ENCODE results near the gene IRF8. TPM values are rescaled to one million over a fixed set of nuclear protein-coding genes. Genes with fewer than 3 reads are reported as not detected.

IRF8 gene
- total RNA-seq, 2 experiments from 2014 or later, result 11.6 to 14.7 TPM

- POLR2A ChIA-PET, result no interaction called here
- no peaks in the 10 kb centered on the region for H3K36me3 Mint-ChIP-seq (ENCODE audit: low read depth)
- no peak overlapping the region for H3K4me3 Mint-ChIP-seq
- H3K27ac Mint-ChIP-seq, result no peak overlapping the region
- no peaks in the 10 kb centered on the region for H3K9me3 Mint-ChIP-seq
- no peak for DNase-seq
- CTCF ChIA-PET, result interaction anchor here (1.8 kb wide), 1 partner anchor 10 kb away, joined by 5 read pairs; no protein-coding TSS in a partner anchor
- H3K27me3 Mint-ChIP-seq, result peaks cover 3% of the 10 kb centered on the region
- no peaks in the 10 kb centered on the region for H3K4me1 Mint-ChIP-seq
Observed at GRCh38 chr16:85954927-85955519, 56.1 kb downstream of the IRF8 start.

GRCh38 chr16:85955566-85955965 lies 56.6 kb downstream of the IRF8 start:
- Mint-ChIP-seq H3K27me3 (peaks cover 3% of the 10 kb centered on the region), H3K27ac (no peak overlapping the region), H3K4me1 (no peaks in the 10 kb centered on the region), H3K36me3 (ENCODE audit: low read depth) (no peaks in the 10 kb centered on the region), H3K9me3 (no peaks in the 10 kb centered on the region), H3K4me3 (no peak overlapping the region)
- DNase-seq, result no peak
- ChIA-PET POLR2A (no interaction called here), CTCF (interaction anchor here (1.8 kb wide), 1 partner anchor 11 kb away, joined by 5 read pairs; no protein-coding TSS in a partner anchor)

- ChIA-PET CTCF (interaction anchor here (0.9 to 1.8 kb wide), 2 partner anchors 10 to 12 kb away, joined by 3 to 5 read pairs; no protein-coding TSS in a partner anchor), POLR2A (no interaction called here)
- H3K4me1 Mint-ChIP-seq, result no peaks in the 10 kb centered on the region
- H3K4me3 Mint-ChIP-seq, result no peak overlapping the region
- no peak for DNase-seq
- no peaks in the 10 kb centered on the region for H3K27me3 Mint-ChIP-seq
- no peaks in the 10 kb centered on the region for H3K9me3 Mint-ChIP-seq
- no peak overlapping the region for H3K27ac Mint-ChIP-seq
- no peaks in the 10 kb centered on the region for H3K36me3 Mint-ChIP-seq (ENCODE audit: low read depth)
Observed at GRCh38 chr16:85956426-85956825, 57.5 kb downstream of the IRF8 start.

- no peaks in the 10 kb centered on the region for H3K4me1 Mint-ChIP-seq
- H3K9me3 Mint-ChIP-seq, result no peaks in the 10 kb centered on the region
- no peak overlapping the region for H3K4me3 Mint-ChIP-seq
- H3K27ac Mint-ChIP-seq, result no peak overlapping the region
- no peak for DNase-seq
- ChIA-PET CTCF (no interaction called here), POLR2A (no interaction called here)
- H3K27me3 Mint-ChIP-seq, result no peaks in the 10 kb centered on the region
- H3K36me3 Mint-ChIP-seq (ENCODE audit: low read depth), result no peaks in the 10 kb centered on the region
Observed at GRCh38 chr16:85958731-85959130, 59.8 kb downstream of the IRF8 start.

GRCh38 chr16:85959686-85960085 lies 60.7 kb downstream of the IRF8 start:
- DNase-seq, result no peak
- H3K27me3 Mint-ChIP-seq, result no peaks in the 10 kb centered on the region
- H3K9me3 Mint-ChIP-seq, result no peaks in the 10 kb centered on the region
- H3K27ac Mint-ChIP-seq, result no peak overlapping the region
- H3K4me1 Mint-ChIP-seq, result no peaks in the 10 kb centered on the region
- H3K36me3 Mint-ChIP-seq (ENCODE audit: low read depth), result no peaks in the 10 kb centered on the region
- POLR2A ChIA-PET, result no interaction called here
- no peak overlapping the region for H3K4me3 Mint-ChIP-seq
- CTCF ChIA-PET, result no interaction called here

GRCh38 chr16:85960486-85961046 lies 61.6 kb downstream of the IRF8 start:
- no peak overlapping the region for H3K27ac Mint-ChIP-seq
- no peaks in the 10 kb centered on the region for H3K4me1 Mint-ChIP-seq
- no peak for DNase-seq
- H3K27me3 Mint-ChIP-seq, result no peaks in the 10 kb centered on the region
- no peaks in the 10 kb centered on the region for H3K9me3 Mint-ChIP-seq
- H3K36me3 Mint-ChIP-seq (ENCODE audit: low read depth), result no peaks in the 10 kb centered on the region
- ChIA-PET CTCF (interaction anchor here (0.6 to 1.0 kb wide), 2 partner anchors 14 to 32 kb away, joined by 3 to 4 read pairs; no protein-coding TSS in a partner anchor), POLR2A (no interaction called here)
- H3K4me3 Mint-ChIP-seq, result no peak overlapping the region

- ChIA-PET POLR2A (no interaction called here), CTCF (interaction anchor here (0.5 kb wide), 1 partner anchor 558 kb away, joined by 3 read pairs; no protein-coding TSS in a partner anchor)
- no peaks in the 10 kb centered on the region for H3K4me1 Mint-ChIP-seq
- H3K27me3 Mint-ChIP-seq, result no peaks in the 10 kb centered on the region
- DNase-seq, result no peak
- H3K27ac Mint-ChIP-seq, result no peak overlapping the region
- no peaks in the 10 kb centered on the region for H3K36me3 Mint-ChIP-seq (ENCODE audit: low read depth)
- H3K4me3 Mint-ChIP-seq, result no peak overlapping the region
- no peaks in the 10 kb centered on the region for H3K9me3 Mint-ChIP-seq
Observed at GRCh38 chr16:85961988-85962915, 63.3 kb downstream of the IRF8 start.

- no peaks in the 10 kb centered on the region for H3K27me3 Mint-ChIP-seq
- CTCF ChIA-PET, result interaction anchor here (1.0 kb wide), 1 partner anchor 14 kb away, joined by 3 read pairs; no protein-coding TSS in a partner anchor
Observed at GRCh38 chr16:85963753-85964285, 64.9 kb downstream of the IRF8 start.

GRCh38 chr16:85965125-85965524 lies 66.2 kb downstream of the IRF8 start:
- no peaks in the 10 kb centered on the region for H3K9me3 Mint-ChIP-seq
- H3K4me1 Mint-ChIP-seq, result peaks cover 7% of the 10 kb centered on the region
- DNase-seq, result no peak
- H3K4me3 Mint-ChIP-seq, result no peak overlapping the region
- POLR2A ChIA-PET, result no interaction called here
- no peaks in the 10 kb centered on the region for H3K36me3 Mint-ChIP-seq (ENCODE audit: low read depth)
- CTCF ChIA-PET, result no interaction called here
- no peak overlapping the region for H3K27ac Mint-ChIP-seq
- H3K27me3 Mint-ChIP-seq, result no peaks in the 10 kb centered on the region

More at GRCh38 chr16:85963753-85964285, 64.9 kb downstream of the IRF8 start:
- Mint-ChIP-seq H3K4me3 (no peak overlapping the region), H3K36me3 (ENCODE audit: low read depth) (no peaks in the 10 kb centered on the region), H3K4me1 (peaks cover under 1% of the 10 kb centered on the region), H3K9me3 (no peaks in the 10 kb centered on the region), H3K27ac (no peak overlapping the region)
- DNase-seq, result no peak
- POLR2A ChIA-PET, result no interaction called here

GRCh38 chr16:85967111-85967510 lies 68.1 kb downstream of the IRF8 start:
- Mint-ChIP-seq H3K9me3 (peaks cover 5% of the 10 kb centered on the region), H3K27me3 (no peaks in the 10 kb centered on the region), H3K4me3 (no peak overlapping the region), H3K27ac (no peak overlapping the region), H3K36me3 (ENCODE audit: low read depth) (no peaks in the 10 kb centered on the region), H3K4me1 (peaks cover 7% of the 10 kb centered on the region)
- ChIA-PET POLR2A (no interaction called here), CTCF (interaction anchor here (0.8 to 1.1 kb wide), 2 partner anchors 27 to 148 kb away, joined by 3 read pairs; no protein-coding TSS in a partner anchor)
- DNase-seq, result no peak

- H3K4me3 Mint-ChIP-seq, result no peak overlapping the region
- no peaks in the 10 kb centered on the region for H3K27me3 Mint-ChIP-seq
Observed at GRCh38 chr16:85968041-85968920, 69.3 kb downstream of the IRF8 start.

GRCh38 chr16:85969159-85969558 lies 70.2 kb downstream of the IRF8 start:
- ChIA-PET POLR2A (no interaction called here), CTCF (no interaction called here)
- Mint-ChIP-seq H3K27me3 (no peaks in the 10 kb centered on the region), H3K4me1 (peaks cover 7% of the 10 kb centered on the region), H3K9me3 (peaks cover 10% of the 10 kb centered on the region), H3K4me3 (no peak overlapping the region), H3K36me3 (ENCODE audit: low read depth) (no peaks in the 10 kb centered on the region), H3K27ac (no peak overlapping the region)
- no peak for DNase-seq

More at GRCh38 chr16:85968041-85968920, 69.3 kb downstream of the IRF8 start:
- peaks cover 7% of the 10 kb centered on the region for H3K9me3 Mint-ChIP-seq
- no peak for DNase-seq
- CTCF ChIA-PET, result interaction anchor here (1.1 kb wide), 1 partner anchor 149 kb away, joined by 3 read pairs; no protein-coding TSS in a partner anchor
- no peak overlapping the region for H3K27ac Mint-ChIP-seq
- POLR2A ChIA-PET, result no interaction called here
- H3K36me3 Mint-ChIP-seq (ENCODE audit: low read depth), result no peaks in the 10 kb centered on the region
- H3K4me1 Mint-ChIP-seq, result peaks cover 7% of the 10 kb centered on the region
